ENCODE results near the gene LAMA4. TPM values are rescaled to one million over a fixed set of nuclear protein-coding genes. Genes with fewer than 3 reads are reported as not detected.

LAMA4 gene
- total RNA-seq, 1 experiment from 2014 or later, result 11.9 TPM

DNA sequence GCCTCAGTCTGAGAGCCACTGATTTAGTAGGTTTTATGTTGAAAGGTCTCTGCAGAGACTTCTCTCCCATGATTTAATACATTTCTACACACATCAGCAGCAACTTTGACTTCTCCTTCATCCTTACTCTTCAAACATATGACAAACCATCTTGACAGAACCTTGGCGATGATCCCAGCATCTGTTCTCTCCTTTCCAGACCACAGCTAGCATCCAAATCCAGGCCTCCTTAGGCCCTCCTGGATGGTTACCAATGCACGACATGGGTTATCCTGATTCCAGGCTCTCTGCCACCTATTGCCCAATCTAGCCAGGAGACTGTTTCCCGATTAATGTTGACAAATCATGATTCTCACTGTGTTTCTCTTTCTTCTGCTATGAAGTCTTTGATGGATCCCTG, 16.8 kb downstream of the LAMA4 start:
- intact Hi-C loops (cut with micrococcal nuclease; ENCODE audit: unreplicated experiment) (no loop called here), in situ Hi-C loops (cut with HindIII; ENCODE audit: low pct_unique_long_range_greater_than_20kb, low sequenced_read_pairs) (no loop called here)
- no peaks in the 10 kb centered on the region for H3K27me3 ChIP-seq (ENCODE audit: control insufficient read depth, insufficient read depth, low read length)
- ChIA-PET POLR2A (no interaction called here), CTCF (no interaction called here)
- TF ChIP-seq POLR2AphosphoS5 (IDR thresholded peaks at IDR 0.05; ENCODE audit: low read depth, low read length) (no peak), TCF7L2 (IDR thresholded peaks at IDR 0.05; ENCODE audit: low read depth, low read length) (no peak), SIN3A (IDR thresholded peaks at IDR 0.05; ENCODE audit: borderline replicate concordance, insufficient read depth, low read depth, low read length) (no peak)
- TF ChIP-seq, protein P1, sequence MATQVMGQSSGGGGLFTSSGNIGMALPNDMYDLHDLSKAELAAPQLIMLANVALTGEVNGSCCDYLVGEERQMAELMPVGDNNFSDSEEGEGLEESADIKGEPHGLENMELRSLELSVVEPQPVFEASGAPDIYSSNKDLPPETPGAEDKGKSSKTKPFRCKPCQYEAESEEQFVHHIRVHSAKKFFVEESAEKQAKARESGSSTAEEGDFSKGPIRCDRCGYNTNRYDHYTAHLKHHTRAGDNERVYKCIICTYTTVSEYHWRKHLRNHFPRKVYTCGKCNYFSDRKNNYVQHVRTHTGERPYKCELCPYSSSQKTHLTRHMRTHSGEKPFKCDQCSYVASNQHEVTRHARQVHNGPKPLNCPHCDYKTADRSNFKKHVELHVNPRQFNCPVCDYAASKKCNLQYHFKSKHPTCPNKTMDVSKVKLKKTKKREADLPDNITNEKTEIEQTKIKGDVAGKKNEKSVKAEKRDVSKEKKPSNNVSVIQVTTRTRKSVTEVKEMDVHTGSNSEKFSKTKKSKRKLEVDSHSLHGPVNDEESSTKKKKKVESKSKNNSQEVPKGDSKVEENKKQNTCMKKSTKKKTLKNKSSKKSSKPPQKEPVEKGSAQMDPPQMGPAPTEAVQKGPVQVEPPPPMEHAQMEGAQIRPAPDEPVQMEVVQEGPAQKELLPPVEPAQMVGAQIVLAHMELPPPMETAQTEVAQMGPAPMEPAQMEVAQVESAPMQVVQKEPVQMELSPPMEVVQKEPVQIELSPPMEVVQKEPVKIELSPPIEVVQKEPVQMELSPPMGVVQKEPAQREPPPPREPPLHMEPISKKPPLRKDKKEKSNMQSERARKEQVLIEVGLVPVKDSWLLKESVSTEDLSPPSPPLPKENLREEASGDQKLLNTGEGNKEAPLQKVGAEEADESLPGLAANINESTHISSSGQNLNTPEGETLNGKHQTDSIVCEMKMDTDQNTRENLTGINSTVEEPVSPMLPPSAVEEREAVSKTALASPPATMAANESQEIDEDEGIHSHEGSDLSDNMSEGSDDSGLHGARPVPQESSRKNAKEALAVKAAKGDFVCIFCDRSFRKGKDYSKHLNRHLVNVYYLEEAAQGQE (IDR thresholded peaks at IDR 0.05; ENCODE audit: insufficient read depth in 1 of 2, low read depth in 2 of 2, low read length in 1 of 2), result no peak
- 0 out of 2 replicates have a peak, but pooled peaks cover 5% of the 10 kb centered on the region for H3K4me1 ChIP-seq (ENCODE audit: control insufficient read depth, insufficient read depth, low read length)
- H3K27ac ChIP-seq (ENCODE audit: low read length), result no peak overlapping the region
- no peaks in the 10 kb centered on the region for H3K9me3 ChIP-seq (ENCODE audit: control insufficient read depth, insufficient read depth, low read depth, low read length)
- no peaks in the 10 kb centered on the region for H3K36me3 ChIP-seq (ENCODE audit: control insufficient read depth, insufficient read depth, low read length)
- ATAC-seq, result no peak
- no peak overlapping the region for H3K4me3 ChIP-seq (ENCODE audit: low read depth in 2 of 2, low read length in 2 of 2)
- DNase-seq (ENCODE audit: low read depth, low spot score), result no peak
- no TSS peak for BruUV-seq (replicated peaks)

GRCh38 chr6:112237066-112237465, 17.3 kb downstream of the LAMA4 start:
- ChIA-PET POLR2A (interaction anchor here (0.6 kb wide), 1 partner anchor 42 kb away, joined by 5 read pairs; no protein-coding TSS in a partner anchor), CTCF (no interaction called here)
- ATAC-seq, result no peak
- no peak for DNase-seq (ENCODE audit: low read depth, low spot score)
- Histone ChIP-seq H3K9me3 (ENCODE audit: control insufficient read depth, insufficient read depth, low read depth, low read length) (no peaks in the 10 kb centered on the region), H3K27ac (ENCODE audit: low read length) (no peak overlapping the region), H3K27me3 (ENCODE audit: control insufficient read depth, insufficient read depth, low read length) (no peaks in the 10 kb centered on the region), H3K4me3 (ENCODE audit: low read depth in 2 of 2, low read length in 2 of 2) (no peak overlapping the region), H3K4me1 (ENCODE audit: control insufficient read depth, insufficient read depth, low read length) (0 out of 2 replicates have a peak, but pooled peaks cover 7% of the 10 kb centered on the region), H3K36me3 (ENCODE audit: control insufficient read depth, insufficient read depth, low read length) (no peaks in the 10 kb centered on the region)
- no peak for TF ChIP-seq POLR2AphosphoS5 (IDR thresholded peaks at IDR 0.05; ENCODE audit: low read depth, low read length)
- TF ChIP-seq SIN3A (IDR thresholded peaks at IDR 0.05; ENCODE audit: borderline replicate concordance, insufficient read depth, low read depth, low read length), result no peak
- TF ChIP-seq TCF7L2 (IDR thresholded peaks at IDR 0.05; ENCODE audit: low read depth, low read length), result no peak
- TF ChIP-seq, protein P1 (IDR thresholded peaks at IDR 0.05; ENCODE audit: insufficient read depth in 1 of 2, low read depth in 2 of 2, low read length in 1 of 2), result no peak
- TF ChIP-seq, protein P2, sequence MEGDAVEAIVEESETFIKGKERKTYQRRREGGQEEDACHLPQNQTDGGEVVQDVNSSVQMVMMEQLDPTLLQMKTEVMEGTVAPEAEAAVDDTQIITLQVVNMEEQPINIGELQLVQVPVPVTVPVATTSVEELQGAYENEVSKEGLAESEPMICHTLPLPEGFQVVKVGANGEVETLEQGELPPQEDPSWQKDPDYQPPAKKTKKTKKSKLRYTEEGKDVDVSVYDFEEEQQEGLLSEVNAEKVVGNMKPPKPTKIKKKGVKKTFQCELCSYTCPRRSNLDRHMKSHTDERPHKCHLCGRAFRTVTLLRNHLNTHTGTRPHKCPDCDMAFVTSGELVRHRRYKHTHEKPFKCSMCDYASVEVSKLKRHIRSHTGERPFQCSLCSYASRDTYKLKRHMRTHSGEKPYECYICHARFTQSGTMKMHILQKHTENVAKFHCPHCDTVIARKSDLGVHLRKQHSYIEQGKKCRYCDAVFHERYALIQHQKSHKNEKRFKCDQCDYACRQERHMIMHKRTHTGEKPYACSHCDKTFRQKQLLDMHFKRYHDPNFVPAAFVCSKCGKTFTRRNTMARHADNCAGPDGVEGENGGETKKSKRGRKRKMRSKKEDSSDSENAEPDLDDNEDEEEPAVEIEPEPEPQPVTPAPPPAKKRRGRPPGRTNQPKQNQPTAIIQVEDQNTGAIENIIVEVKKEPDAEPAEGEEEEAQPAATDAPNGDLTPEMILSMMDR (IDR thresholded peaks at IDR 0.05), result no peak
- no TSS peak for BruUV-seq (replicated peaks)
- in situ Hi-C loops (cut with HindIII; ENCODE audit: low pct_unique_long_range_greater_than_20kb, low sequenced_read_pairs), result no loop called here
- intact Hi-C loops (cut with micrococcal nuclease; ENCODE audit: unreplicated experiment), result no loop called here

Measured in Panc1 (cell line).